HL-60 (cell line): Measurements from ENCODE around the gene NPHP4.

Source experiments
- DNase-seq, 2 experiments: peaks; one replicate each; pipeline ENCODE4 v3.0.0-alpha.2; 2010 to 2020; ENCODE audit warnings: low read depth in 1 of 2, low spot score in 1 of 2
- H3K27ac ChIP-seq: fragments of 250-450 bp; sonication (Bioruptor Pico); replicated peaks from 2 replicates; pipeline ENCODE4 v1.5.1; 2020; ENCODE audit warnings: mild to moderate bottlenecking, moderate library complexity
- H3K27me3 ChIP-seq: fragments of 250-450 bp; sonication (Bioruptor Pico); 2 replicates; pipeline ENCODE4 v1.5.1; 2021; ENCODE audit warnings: mild to moderate bottlenecking, moderate library complexity; ENCODE audit not compliant: insufficient read depth, poor library complexity, severe bottlenecking
- H3K4me3 ChIP-seq: replicated peaks from 2 replicates; pipeline ENCODE4 v1.5.1; 2011; ENCODE audit warnings: mild to moderate bottlenecking, control low read depth, low read length; ENCODE audit not compliant: insufficient read depth
- GABPA ChIP-seq: IDR thresholded peaks from 2 replicates; pipeline ENCODE4 v1.6.1; 2012; ENCODE audit warnings: low read depth
- POLR2AphosphoS5 ChIP-seq: IDR thresholded peaks from 2 replicates; pipeline ENCODE4 v1.6.1; 2012; ENCODE audit warnings: low read depth
- SPI1 ChIP-seq: IDR thresholded peaks from 2 replicates; pipeline ENCODE4 v1.6.1; 2012; ENCODE audit warnings: low read depth, mild to moderate bottlenecking, borderline replicate concordance
- TF ChIP-seq, protein P1 (sequence below): IDR thresholded peaks from 2 replicates; pipeline ENCODE4 v1.6.1; 2012; ENCODE audit warnings: low read depth; ENCODE audit not compliant: insufficient replicate concordance
- TF ChIP-seq, protein P2 (sequence below): IDR thresholded peaks from one replicate; pipeline ENCODE4 v1.5.1; 2011; ENCODE audit warnings: low read length, control low read depth, inconsistent platforms; ENCODE audit not compliant: insufficient read depth

Gene NPHP4

DNA sequence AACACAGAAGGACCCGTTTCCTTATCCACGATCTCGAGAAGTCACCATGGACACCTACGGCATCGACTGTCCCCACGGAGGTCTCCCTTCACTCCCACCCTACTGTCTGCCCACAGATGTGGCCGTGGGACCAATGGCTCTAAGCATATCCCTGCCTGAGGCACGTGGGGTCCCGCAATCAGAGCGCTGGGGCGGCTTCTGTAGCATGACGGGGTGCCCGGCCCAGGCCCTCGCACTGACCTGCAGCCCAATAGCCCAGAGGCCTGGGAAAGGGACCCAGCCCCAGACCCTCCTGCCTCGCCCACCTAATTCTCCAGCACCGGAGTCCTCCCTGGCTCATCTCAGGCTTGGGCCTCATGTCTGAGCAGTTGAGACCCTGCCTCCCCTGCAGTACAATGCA, 132.5 kb downstream of the NPHP4 start:
- no peak for DNase-seq
- TF ChIP-seq SPI1 (no peak), POLR2AphosphoS5 (no peak), GABPA (no peak)
- TF ChIP-seq, protein P1, sequence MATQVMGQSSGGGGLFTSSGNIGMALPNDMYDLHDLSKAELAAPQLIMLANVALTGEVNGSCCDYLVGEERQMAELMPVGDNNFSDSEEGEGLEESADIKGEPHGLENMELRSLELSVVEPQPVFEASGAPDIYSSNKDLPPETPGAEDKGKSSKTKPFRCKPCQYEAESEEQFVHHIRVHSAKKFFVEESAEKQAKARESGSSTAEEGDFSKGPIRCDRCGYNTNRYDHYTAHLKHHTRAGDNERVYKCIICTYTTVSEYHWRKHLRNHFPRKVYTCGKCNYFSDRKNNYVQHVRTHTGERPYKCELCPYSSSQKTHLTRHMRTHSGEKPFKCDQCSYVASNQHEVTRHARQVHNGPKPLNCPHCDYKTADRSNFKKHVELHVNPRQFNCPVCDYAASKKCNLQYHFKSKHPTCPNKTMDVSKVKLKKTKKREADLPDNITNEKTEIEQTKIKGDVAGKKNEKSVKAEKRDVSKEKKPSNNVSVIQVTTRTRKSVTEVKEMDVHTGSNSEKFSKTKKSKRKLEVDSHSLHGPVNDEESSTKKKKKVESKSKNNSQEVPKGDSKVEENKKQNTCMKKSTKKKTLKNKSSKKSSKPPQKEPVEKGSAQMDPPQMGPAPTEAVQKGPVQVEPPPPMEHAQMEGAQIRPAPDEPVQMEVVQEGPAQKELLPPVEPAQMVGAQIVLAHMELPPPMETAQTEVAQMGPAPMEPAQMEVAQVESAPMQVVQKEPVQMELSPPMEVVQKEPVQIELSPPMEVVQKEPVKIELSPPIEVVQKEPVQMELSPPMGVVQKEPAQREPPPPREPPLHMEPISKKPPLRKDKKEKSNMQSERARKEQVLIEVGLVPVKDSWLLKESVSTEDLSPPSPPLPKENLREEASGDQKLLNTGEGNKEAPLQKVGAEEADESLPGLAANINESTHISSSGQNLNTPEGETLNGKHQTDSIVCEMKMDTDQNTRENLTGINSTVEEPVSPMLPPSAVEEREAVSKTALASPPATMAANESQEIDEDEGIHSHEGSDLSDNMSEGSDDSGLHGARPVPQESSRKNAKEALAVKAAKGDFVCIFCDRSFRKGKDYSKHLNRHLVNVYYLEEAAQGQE, result no peak
- TF ChIP-seq, protein P2, sequence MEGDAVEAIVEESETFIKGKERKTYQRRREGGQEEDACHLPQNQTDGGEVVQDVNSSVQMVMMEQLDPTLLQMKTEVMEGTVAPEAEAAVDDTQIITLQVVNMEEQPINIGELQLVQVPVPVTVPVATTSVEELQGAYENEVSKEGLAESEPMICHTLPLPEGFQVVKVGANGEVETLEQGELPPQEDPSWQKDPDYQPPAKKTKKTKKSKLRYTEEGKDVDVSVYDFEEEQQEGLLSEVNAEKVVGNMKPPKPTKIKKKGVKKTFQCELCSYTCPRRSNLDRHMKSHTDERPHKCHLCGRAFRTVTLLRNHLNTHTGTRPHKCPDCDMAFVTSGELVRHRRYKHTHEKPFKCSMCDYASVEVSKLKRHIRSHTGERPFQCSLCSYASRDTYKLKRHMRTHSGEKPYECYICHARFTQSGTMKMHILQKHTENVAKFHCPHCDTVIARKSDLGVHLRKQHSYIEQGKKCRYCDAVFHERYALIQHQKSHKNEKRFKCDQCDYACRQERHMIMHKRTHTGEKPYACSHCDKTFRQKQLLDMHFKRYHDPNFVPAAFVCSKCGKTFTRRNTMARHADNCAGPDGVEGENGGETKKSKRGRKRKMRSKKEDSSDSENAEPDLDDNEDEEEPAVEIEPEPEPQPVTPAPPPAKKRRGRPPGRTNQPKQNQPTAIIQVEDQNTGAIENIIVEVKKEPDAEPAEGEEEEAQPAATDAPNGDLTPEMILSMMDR, result no peak

DNA sequence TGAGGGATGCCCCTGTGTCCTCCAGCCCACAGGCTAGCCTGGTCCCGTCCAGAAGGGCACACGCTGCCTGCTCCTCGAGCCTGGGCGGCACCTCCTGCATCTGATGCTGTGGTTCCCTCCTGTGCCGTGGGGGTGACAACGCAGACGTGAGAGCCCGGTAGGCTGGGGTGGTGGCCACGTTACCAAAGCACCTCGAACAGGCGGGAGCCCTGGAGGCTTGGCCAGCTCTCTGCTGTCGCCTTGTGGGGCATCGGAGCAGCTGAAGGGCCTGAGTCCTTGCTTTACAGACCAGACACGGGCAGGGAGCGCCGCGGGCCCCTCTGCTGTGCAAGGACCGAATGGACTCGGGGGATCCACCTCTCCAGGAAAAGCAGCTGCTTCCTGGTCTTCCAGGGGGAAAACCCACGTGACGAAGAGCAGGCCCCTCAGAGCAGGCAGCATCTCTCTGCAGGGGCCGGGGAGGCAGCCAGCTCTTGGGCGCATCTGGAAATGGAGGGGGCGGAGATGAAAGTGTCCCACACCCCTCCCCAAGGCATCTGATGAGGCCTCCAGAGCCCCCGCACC, 133.3 kb downstream of the NPHP4 start:
- DNase-seq, result no peak
- Histone ChIP-seq H3K4me3 (no peak overlapping the region), H3K27ac (no peak overlapping the region), H3K27me3 (no peaks in the 10 kb centered on the region)
- TF ChIP-seq, protein P2, result no peak
- TF ChIP-seq GABPA (no peak), POLR2AphosphoS5 (no peak), SPI1 (no peak)
- TF ChIP-seq, protein P1, result no peak

More for the DNA sequence above, 132.5 kb downstream of the NPHP4 start:
- H3K27ac ChIP-seq, result no peak overlapping the region
- no peak overlapping the region for H3K4me3 ChIP-seq
- no peaks in the 10 kb centered on the region for H3K27me3 ChIP-seq

DNA sequence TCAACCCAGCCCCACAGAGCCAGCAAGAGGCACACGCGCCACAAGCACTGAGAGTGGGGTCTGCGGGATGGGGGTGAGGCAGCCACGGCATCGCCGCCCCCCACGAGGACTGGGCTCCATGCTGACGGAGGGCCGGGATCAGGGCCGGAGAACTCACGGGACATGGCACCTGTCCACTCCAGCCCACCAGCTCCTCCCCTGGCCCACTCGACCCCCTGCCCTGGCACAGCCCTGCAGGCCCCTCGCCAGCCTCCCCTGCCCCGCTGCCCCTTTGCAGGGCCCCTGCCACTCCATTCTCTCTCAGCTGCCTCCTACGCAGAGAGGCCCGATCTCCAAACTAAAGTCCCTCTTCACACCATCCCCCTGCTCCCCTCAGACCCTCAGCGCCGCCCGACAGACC, 134.0 kb downstream of the NPHP4 start:
- no peak for DNase-seq
- Histone ChIP-seq H3K27ac (no peak overlapping the region), H3K27me3 (no peaks in the 10 kb centered on the region), H3K4me3 (no peak overlapping the region)
- TF ChIP-seq, protein P1, result no peak
- TF ChIP-seq GABPA (no peak), POLR2AphosphoS5 (no peak)
